Anterior cingulate cortex (tissue), 58 donors: ENCODE results near the gene KCNMA1.

Experiments
- DNase-seq, 58 donors: peaks; one replicate each; lab custom pipeline; 2025; lab: John Stamatoyannopoulos, UW

KCNMA1 gene

GRCh38 chr10:76970711-76971519 lies 666.7 kb downstream of the KCNMA1 start:
- peak in 5 of 58 donors; percentile 1 to 3 (median 2) for DNase-seq

DNA sequence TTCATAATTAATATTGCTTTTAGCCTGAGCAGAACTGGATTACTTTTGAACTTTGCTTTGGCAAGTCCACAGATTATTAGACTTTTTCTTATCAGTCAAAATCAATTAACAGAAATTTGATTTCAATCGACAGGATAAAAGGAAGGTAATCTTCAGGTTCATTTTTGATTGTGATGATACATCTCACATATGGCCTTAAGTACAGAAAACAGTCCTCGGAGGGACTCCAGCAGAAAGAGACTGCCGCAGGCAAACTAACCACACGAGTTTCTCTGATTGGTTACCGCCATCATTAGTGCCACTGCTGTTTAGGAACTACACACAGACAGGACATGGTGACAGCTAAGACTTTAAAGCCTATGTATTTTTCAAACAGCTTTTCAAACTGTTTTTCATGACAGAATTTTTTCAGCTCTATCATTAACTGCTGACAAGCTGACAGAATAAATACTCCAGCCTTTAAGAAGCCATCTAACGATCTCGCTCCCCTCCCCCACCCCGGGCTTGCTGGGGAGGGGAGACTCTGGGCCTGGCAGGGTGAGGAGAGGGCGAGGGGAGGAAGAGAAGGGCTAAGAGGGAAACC lies 668.2 kb downstream of the KCNMA1 start:
- DNase-seq, result no peak

DNA sequence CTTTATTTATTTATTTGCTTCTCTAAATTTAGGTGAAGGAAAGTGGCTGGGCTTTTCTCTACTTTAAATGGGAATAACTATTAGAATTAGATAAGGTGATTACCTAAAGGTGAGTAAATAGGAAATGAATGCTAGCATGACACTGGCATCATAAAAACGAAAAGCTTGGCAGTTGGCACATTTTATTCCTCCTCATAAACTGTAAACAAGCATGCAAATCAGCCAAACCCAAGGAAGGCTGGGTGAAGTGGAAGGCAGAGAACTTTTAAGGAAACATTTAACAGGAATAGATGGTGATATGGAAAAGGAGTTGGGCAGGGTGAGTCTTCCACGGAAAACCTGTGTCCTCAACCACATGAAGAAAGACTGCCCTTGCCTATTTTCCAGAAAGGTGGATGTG lies 669.1 kb downstream of the KCNMA1 start:
- no peak for DNase-seq

DNA sequence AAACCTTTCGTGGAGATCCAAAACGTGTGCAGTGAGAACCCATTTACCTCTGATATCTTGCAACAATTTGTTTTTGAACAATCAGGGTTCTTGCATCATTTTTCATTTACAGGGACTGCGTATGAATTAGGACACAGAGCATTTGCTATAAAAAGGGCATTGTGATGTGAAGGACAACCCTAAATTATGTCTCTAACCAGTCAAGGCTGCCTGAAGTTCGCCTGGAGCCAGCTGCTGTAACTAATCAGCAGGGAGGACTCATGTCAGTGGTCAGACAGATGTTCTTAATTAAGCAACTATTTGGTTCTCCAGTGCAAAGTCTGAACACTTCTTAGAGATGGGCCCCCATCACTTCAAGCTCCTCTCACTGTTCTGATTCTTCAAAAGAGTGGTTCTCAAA lies 674.8 kb downstream of the KCNMA1 start:
- no peak for DNase-seq

DNA sequence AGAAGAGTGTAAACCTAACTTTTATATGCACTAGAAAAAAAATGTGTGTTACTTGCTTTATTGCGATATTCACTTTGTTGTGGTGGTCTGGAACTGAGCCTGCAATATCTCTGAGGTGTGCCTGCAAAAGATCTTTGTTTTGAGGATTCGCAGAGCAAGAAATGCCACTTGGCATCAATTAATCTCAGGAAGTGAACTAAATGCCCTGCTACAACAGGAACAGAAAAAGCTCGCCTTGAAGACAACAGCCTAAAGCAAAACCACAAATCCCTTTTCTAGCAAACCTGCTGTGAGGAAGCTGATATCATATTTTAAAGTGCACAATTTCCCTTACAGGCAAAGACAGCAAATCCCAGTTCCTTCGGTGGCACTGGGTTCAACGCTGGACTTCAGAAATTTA lies 675.8 kb downstream of the KCNMA1 start:
- DNase-seq, result no peak

DNA sequence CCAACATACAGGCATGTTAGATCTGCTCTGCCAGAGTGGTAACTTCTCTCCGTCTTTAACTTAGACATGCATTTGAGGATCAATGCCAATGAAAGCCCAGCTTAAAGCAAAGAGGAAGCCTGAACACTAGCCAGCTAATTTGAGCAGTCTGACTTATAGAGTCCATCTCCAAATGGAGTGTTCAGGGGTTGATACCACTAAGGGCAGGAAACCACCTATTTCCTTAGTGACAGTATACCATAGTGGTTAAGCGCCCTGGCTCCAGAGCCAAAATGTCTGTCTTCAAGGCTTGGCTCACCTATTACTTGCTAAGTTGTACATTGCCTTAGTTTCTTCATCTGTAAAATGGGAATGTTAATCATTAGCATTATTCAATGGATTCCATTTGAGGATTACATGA lies 678.5 kb downstream of the KCNMA1 start:
- DNase-seq, result no peak

- DNase-seq, result no peak
These were observed 682.8 kb downstream of the KCNMA1 start for GRCh38 chr10:76954838-76955237.

DNA sequence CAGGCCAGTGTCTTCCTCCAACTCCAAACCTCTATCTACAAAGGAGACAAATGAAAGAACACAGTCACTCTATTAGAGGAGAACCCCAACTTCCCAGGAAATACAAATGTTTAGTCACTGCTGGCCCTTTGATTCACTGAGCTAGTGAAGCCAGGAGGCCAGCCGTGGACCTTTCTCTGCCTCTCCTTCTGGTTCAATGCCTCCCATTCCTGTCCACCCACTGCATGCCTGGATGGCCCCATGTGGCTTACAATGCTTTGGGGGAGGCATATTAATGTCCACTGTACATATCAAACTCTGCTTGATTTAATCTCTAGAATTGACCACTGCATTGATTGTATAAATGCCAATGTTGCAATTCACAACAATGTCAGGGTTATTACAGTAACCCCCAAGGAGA lies 687.3 kb downstream of the KCNMA1 start:
- no peak for DNase-seq

DNA sequence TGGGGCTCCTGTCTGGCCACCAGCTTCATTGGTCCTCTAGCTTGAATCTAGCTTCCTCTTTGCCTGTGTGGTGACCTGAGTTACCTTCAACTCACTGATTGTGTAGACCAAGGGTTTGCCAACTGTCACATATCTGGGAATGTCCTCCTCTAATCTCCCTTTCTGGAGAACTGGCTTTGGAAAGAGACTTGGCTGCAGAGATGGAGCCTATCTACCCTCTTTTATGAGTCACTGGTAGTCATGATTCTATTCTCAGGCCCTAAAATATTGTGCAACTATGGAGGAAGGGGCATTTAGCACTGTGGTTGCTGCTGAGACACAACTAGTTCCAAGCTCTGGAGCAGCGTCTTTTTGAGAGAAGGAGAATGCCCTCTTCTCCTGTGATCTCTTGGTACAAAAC lies 691.3 kb downstream of the KCNMA1 start:
- no peak for DNase-seq

DNA sequence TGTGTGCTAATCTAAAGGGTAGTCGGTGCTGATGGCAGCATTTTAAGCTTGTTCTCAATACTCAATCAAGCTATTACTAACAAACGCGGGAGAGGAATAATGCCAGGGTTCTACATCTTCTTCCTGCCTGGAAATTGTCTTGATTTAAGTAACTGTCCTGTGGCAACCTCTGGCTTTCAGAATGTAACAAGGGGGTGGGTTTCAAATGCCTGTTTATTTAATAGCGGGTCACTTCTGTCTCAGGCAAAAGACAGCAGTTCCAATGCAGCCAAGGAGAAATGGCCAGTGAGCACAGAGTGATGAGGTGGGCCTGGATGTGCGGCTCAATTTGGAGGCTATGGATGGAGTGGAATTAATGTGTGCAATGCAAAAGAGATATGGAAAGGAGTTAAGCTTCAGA lies 692.4 kb downstream of the KCNMA1 start:
- DNase-seq, result no peak

DNA sequence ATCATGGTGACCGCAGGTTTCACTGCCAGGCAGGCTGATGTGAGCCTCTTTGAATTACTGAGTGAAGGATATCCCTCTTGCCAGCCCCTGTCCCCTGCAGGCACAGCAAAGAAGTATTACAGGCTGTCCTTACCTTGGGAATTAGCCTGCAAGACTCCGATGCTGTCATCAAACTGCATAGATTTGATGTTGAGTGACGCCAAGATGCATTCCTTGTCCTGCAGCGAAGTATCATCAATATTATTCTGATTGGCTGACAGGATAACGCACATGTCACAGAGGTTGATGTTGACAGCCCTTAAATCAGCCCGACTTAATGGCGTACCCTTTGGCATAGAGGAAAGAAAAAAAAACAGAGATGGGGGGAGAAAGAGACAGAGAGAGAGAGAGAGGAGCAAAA lies 693.0 kb downstream of the KCNMA1 start:
- no peak for DNase-seq

- DNase-seq, result no peak
These were observed 694.8 kb downstream of the KCNMA1 start for GRCh38 chr10:76942628-76943416.

- DNase-seq, result peak in 8 of 58 donors; percentile 7 to 52 (median 13)
These were observed 697.6 kb downstream of the KCNMA1 start for GRCh38 chr10:76939933-76940468.

DNA sequence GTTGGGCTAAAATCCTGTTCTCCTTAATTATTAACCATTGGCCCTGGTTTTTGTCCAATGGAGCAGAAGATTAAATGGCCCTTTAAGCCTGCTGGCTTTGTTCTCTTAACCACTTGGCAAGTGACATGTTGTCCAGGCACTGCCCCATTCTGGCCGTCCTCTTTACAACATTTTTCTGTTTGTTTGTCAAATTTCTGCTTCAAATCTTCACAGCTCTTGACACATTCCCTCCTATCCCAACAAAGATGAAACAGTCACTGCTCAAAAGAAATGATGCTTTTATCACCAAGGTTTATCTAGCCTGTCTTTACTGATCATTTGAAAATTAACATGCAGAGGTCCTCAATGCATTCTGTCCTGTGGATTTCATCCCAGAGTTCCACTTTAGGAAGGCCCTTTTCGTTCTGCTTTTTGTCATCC lies 700.4 kb downstream of the KCNMA1 start:
- peak in 6 of 58 donors; percentile 1 to 39 (median 12) for DNase-seq

DNA sequence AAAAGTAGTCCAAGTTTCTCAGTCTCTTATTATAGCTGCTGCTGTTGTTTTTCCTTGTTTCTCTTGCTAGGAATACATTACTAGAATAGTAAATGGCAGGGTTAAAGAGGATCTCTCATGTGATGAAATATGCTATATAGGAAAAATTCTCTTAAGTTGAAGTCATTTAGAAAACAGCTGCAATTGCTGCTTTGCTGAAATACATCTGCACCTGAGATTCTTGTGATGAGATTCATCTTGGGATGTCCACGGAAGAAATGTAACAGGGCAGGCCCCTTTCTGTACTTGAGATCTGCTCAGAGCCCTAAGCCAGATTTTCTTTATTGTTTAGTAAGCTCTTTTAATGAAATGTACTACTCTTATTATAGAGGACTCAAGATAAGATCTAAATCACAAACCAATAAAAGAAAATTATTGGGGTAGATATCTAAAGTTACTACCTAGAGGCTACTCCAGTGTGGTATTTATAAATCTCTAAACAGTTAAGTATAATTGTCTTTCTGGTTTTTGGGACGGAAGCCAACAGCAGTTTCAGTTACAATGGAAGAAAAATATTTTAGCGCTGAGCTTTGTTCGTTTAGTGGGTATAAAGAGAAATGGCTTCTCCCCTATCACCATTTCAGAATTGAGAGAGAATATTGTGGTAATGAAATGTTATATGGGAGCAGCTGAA lies 701.5 kb downstream of the KCNMA1 start:
- no peak for DNase-seq

DNA sequence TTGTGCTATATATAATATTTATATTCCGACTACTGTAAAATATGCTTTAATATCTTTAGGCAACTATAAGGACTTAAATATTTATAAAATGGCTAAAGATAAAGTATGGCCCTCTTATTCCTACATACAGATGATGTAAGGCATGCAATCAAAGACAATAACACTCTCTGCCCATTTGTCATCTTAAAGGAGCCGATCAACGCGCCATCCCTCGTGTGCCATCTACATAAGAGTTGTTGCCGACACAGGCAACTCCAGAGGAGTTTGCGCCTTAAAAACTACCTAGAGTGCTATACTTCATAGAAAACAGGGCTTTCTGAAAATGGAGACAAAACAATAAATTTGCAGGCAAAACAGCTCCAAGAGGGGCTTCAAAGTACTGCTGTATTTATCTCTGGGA lies 709.0 kb downstream of the KCNMA1 start:
- DNase-seq, result no peak

GRCh38 chr10:76925636-76926405 lies 711.8 kb downstream of the KCNMA1 start:
- DNase-seq, result no peak

DNA sequence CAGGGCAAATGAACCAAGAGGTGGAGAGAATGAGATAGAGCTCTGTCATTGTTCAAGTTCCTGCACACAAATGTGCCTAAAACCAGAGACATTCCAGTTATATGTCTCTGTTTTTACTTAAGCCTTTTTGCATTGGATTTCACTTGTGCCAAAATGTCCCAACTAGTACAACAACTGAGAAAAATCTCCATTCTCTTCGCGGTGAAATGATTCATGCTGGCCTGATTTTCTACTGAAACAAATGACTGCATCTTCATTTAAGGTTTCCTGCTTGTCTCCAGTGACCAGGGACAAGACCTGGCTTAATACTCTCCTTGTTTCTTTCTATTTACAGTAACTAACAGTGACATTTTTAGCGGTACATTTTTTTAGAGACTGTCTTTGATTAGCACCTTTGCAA lies 714.9 kb downstream of the KCNMA1 start:
- DNase-seq, result peak in 1 of 58 donors; percentile 41

- DNase-seq, result no peak
These were observed 716.1 kb downstream of the KCNMA1 start for GRCh38 chr10:76921383-76922010.
